H1 (cell line): ENCODE data around the gene IQGAP3. TPM values are rescaled to one million over a fixed set of nuclear protein-coding genes. Genes with fewer than 3 reads are reported as not detected.

Experiments used
- CBX8 ChIP-seq: fragments of 300-800, 300-1000 bp; sonication (generic); IDR thresholded peaks from 2 replicates; pipeline ENCODE4 v1.7.1; 2016; ENCODE audit warnings: low read depth, low read length, borderline replicate concordance
- EZH2 ChIP-seq: fragments of 200-600 bp; sonication (generic); IDR thresholded peaks from 2 replicates; pipeline ENCODE4 v1.7.1; 2012; ENCODE audit warnings: low read depth, mild to moderate bottlenecking, moderate library complexity, low read length, inconsistent platforms; ENCODE audit not compliant: severe bottlenecking
- GTF2F1 ChIP-seq: IDR thresholded peaks from 2 replicates; pipeline ENCODE4 v1.6.1; 2012; ENCODE audit warnings: low read depth, low read length, improper control_type of control experiment, borderline replicate concordance
- HDAC6 ChIP-seq: IDR thresholded peaks from one replicate; pipeline ENCODE4 v1.7.1; 2012; ENCODE audit warnings: low read depth, mild to moderate bottlenecking, inconsistent platforms, low read length, moderate library complexity
- JUN ChIP-seq: IDR thresholded peaks from 2 replicates; pipeline ENCODE4 v1.6.1; 2011; ENCODE audit warnings: low read depth, mild to moderate bottlenecking, improper control_type of control experiment, low read length
- NANOG ChIP-seq: IDR thresholded peaks from 2 replicates; pipeline ENCODE4 v1.6.1; 2011; ENCODE audit warnings: low read length, low read depth, mild to moderate bottlenecking, inconsistent platforms; ENCODE audit not compliant: insufficient read depth, poor library complexity, severe bottlenecking
- RBBP5 ChIP-seq: IDR thresholded peaks from 2 replicates; pipeline ENCODE4 v1.7.1; 2012; ENCODE audit warnings: low read depth, mild to moderate bottlenecking, inconsistent platforms, low read length, moderate library complexity, borderline replicate concordance
- SIX5 ChIP-seq: IDR thresholded peaks from 2 replicates; pipeline ENCODE4 v1.6.1; 2011; ENCODE audit warnings: mild to moderate bottlenecking, low read depth, low read length
- ZNF274 ChIP-seq: IDR thresholded peaks from 2 replicates; pipeline ENCODE4 v1.7.0; 2012; ENCODE audit warnings: low read length, borderline replicate concordance; ENCODE audit errors: extremely low read depth
- polyA plus RNA-seq, 7 experiments: library from polyadenylated mRNA; depleted of rRNA in 3 of 7; stranded (reverse) in 5 of 7; unstranded in 2 of 7; fragments of >200 nt in 5 of 7; fragments of 200-250 nt in 2 of 7; gene quantifications; 1 replicate in 5 of 7; 2 replicates in 1 of 7; 4 replicates in 1 of 7; pipeline versions ENCODE4 v1.2.1 to v1.2.3, GENCODE V29; 2011 to 2013; ENCODE audit warnings: missing spikeins in 2 of 7, mixed read lengths in 2 of 7
- total RNA-seq: library from RNA; stranded (reverse); fragmentation: NEBNext Ultra II Directional; extraction: Animal tissue kit (Norgen Biotek cat#: 25700); gene quantifications from 2 replicates; pipeline ENCODE4 v1.2.1, GENCODE V29; 2021
- TF ChIP-seq, protein P1 (sequence below): IDR thresholded peaks from 2 replicates; pipeline ENCODE4 v1.6.1; 2012; ENCODE audit warnings: inconsistent platforms
- TF ChIP-seq, protein P2 (sequence below): IDR thresholded peaks from 2 replicates; pipeline ENCODE4 v1.6.1; 2011; ENCODE audit warnings: low read length, improper control_type of control experiment

IQGAP3 gene
- total and polyA plus RNA-seq, 2 of the 8 experiments (the other 6 are each of a cell fraction or from before 2014, with no cell fraction given): 14.6 to 22.3 TPM

DNA sequence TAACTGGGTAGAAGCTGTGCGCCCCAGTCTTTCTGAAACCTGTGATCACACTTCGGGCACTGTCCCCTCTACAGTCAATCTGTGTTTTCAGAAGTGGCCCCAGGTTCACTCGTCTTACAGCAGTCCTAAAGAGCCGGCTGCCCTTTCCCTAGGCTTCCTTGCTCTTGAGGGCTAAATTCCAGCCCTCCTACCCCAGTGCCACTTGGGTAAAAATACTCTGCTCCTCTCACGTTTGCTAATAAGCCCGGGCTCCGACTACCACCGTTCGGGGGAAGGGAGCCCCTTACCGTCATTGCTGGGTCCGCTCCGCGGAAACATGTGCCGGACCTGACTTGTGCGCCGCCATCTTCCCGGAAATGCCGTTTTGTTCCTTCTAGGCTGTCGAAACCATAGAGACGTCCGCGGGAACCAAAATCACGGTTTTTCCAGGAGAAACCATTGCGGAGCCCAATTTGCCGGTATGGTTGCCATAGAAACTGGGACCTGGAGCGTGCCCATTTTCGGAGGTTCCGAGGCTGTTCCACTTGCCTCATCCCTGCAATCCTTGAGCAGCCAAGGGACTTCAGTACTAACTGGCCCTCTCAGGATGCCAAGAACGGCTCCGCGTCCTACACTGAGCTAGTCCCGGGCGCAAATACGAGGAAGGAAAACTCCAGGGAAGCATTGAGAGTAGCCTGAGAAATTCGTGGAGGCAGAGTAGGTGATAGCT, 28.9 kb upstream of the IQGAP3 start, which contains the start of gene GPATCH4 (continued):
- no peak for TF ChIP-seq EZH2
- TF ChIP-seq GTF2F1: peak; percentile 48; the same call in 1 of the 2 replicates
- no peak for TF ChIP-seq SIX5
- TF ChIP-seq NANOG: no peak
- TF ChIP-seq, protein P1, sequence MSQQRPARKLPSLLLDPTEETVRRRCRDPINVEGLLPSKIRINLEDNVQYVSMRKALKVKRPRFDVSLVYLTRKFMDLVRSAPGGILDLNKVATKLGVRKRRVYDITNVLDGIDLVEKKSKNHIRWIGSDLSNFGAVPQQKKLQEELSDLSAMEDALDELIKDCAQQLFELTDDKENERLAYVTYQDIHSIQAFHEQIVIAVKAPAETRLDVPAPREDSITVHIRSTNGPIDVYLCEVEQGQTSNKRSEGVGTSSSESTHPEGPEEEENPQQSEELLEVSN: peak; percentile 55
- no peak for TF ChIP-seq ZNF274
- TF ChIP-seq, protein P2, sequence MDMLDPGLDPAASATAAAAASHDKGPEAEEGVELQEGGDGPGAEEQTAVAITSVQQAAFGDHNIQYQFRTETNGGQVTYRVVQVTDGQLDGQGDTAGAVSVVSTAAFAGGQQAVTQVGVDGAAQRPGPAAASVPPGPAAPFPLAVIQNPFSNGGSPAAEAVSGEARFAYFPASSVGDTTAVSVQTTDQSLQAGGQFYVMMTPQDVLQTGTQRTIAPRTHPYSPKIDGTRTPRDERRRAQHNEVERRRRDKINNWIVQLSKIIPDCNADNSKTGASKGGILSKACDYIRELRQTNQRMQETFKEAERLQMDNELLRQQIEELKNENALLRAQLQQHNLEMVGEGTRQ: no peak
- no peak for TF ChIP-seq JUN
- TF ChIP-seq HDAC6: no peak
- peak; percentile 19; the same call in 1 of the 2 replicates for TF ChIP-seq RBBP5
- TF ChIP-seq CBX8: no peak
